H9 (cell line): ENCODE data around the gene MICU1. TPM values are rescaled to one million over a fixed set of nuclear protein-coding genes. Genes with fewer than 3 reads are reported as not detected.
A peak's percentile ranks its signal among the peaks of the same experiment; 100 is the strongest.

Source experiments
- DNase-seq: peaks from one replicate; pipeline ENCODE4 v3.0.0-alpha.2; 2017
- H2AFZ ChIP-seq: one replicate; pipeline ENCODE4 v1.6.1; 2013; ENCODE audit warnings: mild to moderate bottlenecking, low read length, control low read depth, moderate library complexity
- H2AK5ac ChIP-seq: 2 replicates; pipeline ENCODE4 v1.6.1; 2013; ENCODE audit warnings: low read length, control low read depth, mixed read lengths; ENCODE audit not compliant: insufficient read length
- H2BK120ac ChIP-seq: one replicate; pipeline ENCODE4 v1.6.1; 2013; ENCODE audit warnings: low read depth, mild to moderate bottlenecking, low read length, control low read depth, inconsistent platforms; ENCODE audit not compliant: poor library complexity, severe bottlenecking
- H2BK12ac ChIP-seq: 2 replicates; pipeline ENCODE4 v1.6.1; 2013; ENCODE audit warnings: low read length, control low read depth, mixed read lengths, low read depth; ENCODE audit not compliant: insufficient read length
- H2BK15ac ChIP-seq: 2 replicates; pipeline ENCODE4 v1.6.1; 2013; ENCODE audit warnings: low read depth, low read length, control low read depth
- H2BK20ac ChIP-seq: one replicate; pipeline ENCODE4 v1.6.1; 2013; ENCODE audit warnings: low read depth, mild to moderate bottlenecking, low read length, control low read depth, inconsistent platforms; ENCODE audit not compliant: poor library complexity, severe bottlenecking
- H2BK5ac ChIP-seq: 2 replicates; pipeline ENCODE4 v1.6.1; 2013; ENCODE audit warnings: low read length, control low read depth, mixed read lengths; ENCODE audit not compliant: insufficient read length
- H3K14ac ChIP-seq: 2 replicates; pipeline ENCODE4 v1.6.1; 2013; ENCODE audit warnings: low read length, control low read depth; ENCODE audit not compliant: insufficient read depth
- H3K18ac ChIP-seq: 2 replicates; pipeline ENCODE4 v1.6.1; 2013; ENCODE audit warnings: low read depth, mild to moderate bottlenecking, mixed read lengths, low read length, control low read depth; ENCODE audit not compliant: insufficient read length
- H3K23ac ChIP-seq: 2 replicates; pipeline ENCODE4 v1.6.1; 2013; ENCODE audit warnings: low read length, control low read depth, mixed read lengths, low read depth; ENCODE audit not compliant: insufficient read length
- H3K23me2 ChIP-seq: 2 replicates; pipeline ENCODE4 v1.6.1; 2013; ENCODE audit warnings: low read depth, mild to moderate bottlenecking, mixed read lengths, low read length, control low read depth; ENCODE audit not compliant: insufficient read length, poor library complexity, severe bottlenecking
- H3K27ac ChIP-seq: 2 replicates; pipeline ENCODE4 v1.5.1; 2013; ENCODE audit warnings: low read length, control low read depth, mixed read lengths, low read depth; ENCODE audit not compliant: insufficient read length
- H3K27me3 ChIP-seq: 2 replicates; pipeline ENCODE4 v1.6.1; 2013; ENCODE audit warnings: low read length, control low read depth, inconsistent platforms; ENCODE audit not compliant: insufficient read depth
- H3K4ac ChIP-seq: 2 replicates; pipeline ENCODE4 v1.6.1; 2013; ENCODE audit warnings: low read depth, mild to moderate bottlenecking, control low read depth, inconsistent platforms, low read length, moderate library complexity
- H3K4me1 ChIP-seq: 2 replicates; pipeline ENCODE4 v1.6.1; 2013; ENCODE audit warnings: low read length, control low read depth, inconsistent platforms; ENCODE audit not compliant: insufficient read depth
- H3K4me2 ChIP-seq: 2 replicates; pipeline ENCODE4 v1.6.1; 2013; ENCODE audit warnings: low read length, control low read depth, mixed read lengths; ENCODE audit not compliant: insufficient read length, insufficient read depth
- H3K56ac ChIP-seq: 2 replicates; pipeline ENCODE4 v1.6.1; 2013; ENCODE audit warnings: low read depth, mild to moderate bottlenecking, mixed read lengths, low read length, control low read depth; ENCODE audit not compliant: insufficient read length
- H3K79me1 ChIP-seq: 2 replicates; pipeline ENCODE4 v1.6.1; 2013; ENCODE audit warnings: low read depth, mild to moderate bottlenecking, moderate library complexity, low read length, control low read depth, inconsistent platforms; ENCODE audit not compliant: insufficient read depth, poor library complexity, severe bottlenecking
- H3K79me2 ChIP-seq: 2 replicates; pipeline ENCODE4 v1.6.1; 2013; ENCODE audit warnings: low read length, control low read depth, inconsistent platforms; ENCODE audit not compliant: insufficient read depth
- H3K9ac ChIP-seq: 2 replicates; pipeline ENCODE4 v1.6.1; 2013; ENCODE audit warnings: low read length, control low read depth, mixed read lengths; ENCODE audit not compliant: insufficient read length; ENCODE audit errors: extremely low read depth
- H3K9me3 ChIP-seq: one replicate; pipeline ENCODE4 v1.6.1; 2013; ENCODE audit warnings: low read depth, low read length, inconsistent platforms; ENCODE audit not compliant: control insufficient read depth
- H3T11ph ChIP-seq: one replicate; pipeline ENCODE4 v1.6.1; 2013; ENCODE audit warnings: mild to moderate bottlenecking, low read length, control low read depth, inconsistent platforms
- H4K20me1 ChIP-seq: one replicate; pipeline ENCODE4 v1.6.1; 2013; ENCODE audit not compliant: control insufficient read depth, insufficient read length, insufficient read depth
- H4K5ac ChIP-seq: 2 replicates; pipeline ENCODE4 v1.6.1; 2013; ENCODE audit warnings: low read depth, mild to moderate bottlenecking, mixed read lengths, low read length, control low read depth; ENCODE audit not compliant: insufficient read length
- H4K8ac ChIP-seq: replicated peaks from 2 replicates; pipeline ENCODE4 v1.6.1; 2013; ENCODE audit warnings: low read length, control low read depth, mixed read lengths, low read depth; ENCODE audit not compliant: insufficient read length
- H4K91ac ChIP-seq: 2 replicates; pipeline ENCODE4 v1.6.1; 2013; ENCODE audit warnings: low read depth, mild to moderate bottlenecking, moderate library complexity, mixed read lengths, low read length, control low read depth; ENCODE audit not compliant: insufficient read length
- H3K27ac Mint-ChIP-seq, 3 experiments: 2 replicates in 2 of 3; 3 replicates in 1 of 3; pipeline ENCODE4 v1.8.0; 2020 to 2021; ENCODE audit warnings: mixed read lengths in 3 of 3, mild to moderate bottlenecking in 1 of 3, moderate library complexity in 1 of 3
- H3K27me3 Mint-ChIP-seq: 2 replicates; pipeline ENCODE4 v1.8.0; 2021; ENCODE audit warnings: low read depth, mild to moderate bottlenecking, moderate library complexity, mixed read lengths
- H3K36me3 Mint-ChIP-seq, 3 experiments: 2 replicates in 2 of 3; 3 replicates in 1 of 3; pipeline ENCODE4 v1.8.0; 2020 to 2021; ENCODE audit warnings: low read depth in 3 of 3, mixed read lengths in 3 of 3; ENCODE audit not compliant: insufficient read depth in 1 of 3
- H3K4me1 Mint-ChIP-seq, 2 experiments: 2 replicates each; pipeline ENCODE4 v1.8.0; 2020; ENCODE audit warnings: mixed read lengths in 2 of 2
- H3K4me3 Mint-ChIP-seq, 2 experiments: 2 replicates in 1 of 2; 3 replicates in 1 of 2; pipeline ENCODE4 v1.8.0; 2020 to 2021; ENCODE audit warnings: mild to moderate bottlenecking in 2 of 2, mixed read lengths in 2 of 2, moderate library complexity in 1 of 2
- H3K9me3 Mint-ChIP-seq, 2 experiments: 2 replicates in 1 of 2; 3 replicates in 1 of 2; pipeline ENCODE4 v1.8.0; 2020; ENCODE audit warnings: mild to moderate bottlenecking in 2 of 2, mixed read lengths in 2 of 2, moderate library complexity in 1 of 2
- WGBS: extraction: QIAGEN DNeasy Blood & Tissue Kit; methylation state at CpG from one replicate; pipeline ENCODE4 v1.1.7; 2013; ENCODE audit warnings: missing lambda C conversion rate, low lambda C conversion rate, mixed read lengths; ENCODE audit not compliant: insufficient read length; ENCODE audit errors: extremely low coverage; 5-methylcytosine and 5-hydroxymethylcytosine counted together
- total RNA-seq: library from RNA; stranded (reverse); gene quantifications from 2 replicates; pipeline ENCODE4 v1.2.1, GENCODE V29; 2021
- TF ChIP-seq, protein P1 (sequence below): fragments of 200-600 bp; sonication (generic); conservative IDR thresholded peaks from 3 replicates; pipeline ENCODE4 v1.8.0; 2021; ENCODE audit warnings: antibody characterized with exemption, mild to moderate bottlenecking

MICU1 gene
- total RNA-seq, 1 experiment from 2014 or later, result 33.2 TPM

DNA sequence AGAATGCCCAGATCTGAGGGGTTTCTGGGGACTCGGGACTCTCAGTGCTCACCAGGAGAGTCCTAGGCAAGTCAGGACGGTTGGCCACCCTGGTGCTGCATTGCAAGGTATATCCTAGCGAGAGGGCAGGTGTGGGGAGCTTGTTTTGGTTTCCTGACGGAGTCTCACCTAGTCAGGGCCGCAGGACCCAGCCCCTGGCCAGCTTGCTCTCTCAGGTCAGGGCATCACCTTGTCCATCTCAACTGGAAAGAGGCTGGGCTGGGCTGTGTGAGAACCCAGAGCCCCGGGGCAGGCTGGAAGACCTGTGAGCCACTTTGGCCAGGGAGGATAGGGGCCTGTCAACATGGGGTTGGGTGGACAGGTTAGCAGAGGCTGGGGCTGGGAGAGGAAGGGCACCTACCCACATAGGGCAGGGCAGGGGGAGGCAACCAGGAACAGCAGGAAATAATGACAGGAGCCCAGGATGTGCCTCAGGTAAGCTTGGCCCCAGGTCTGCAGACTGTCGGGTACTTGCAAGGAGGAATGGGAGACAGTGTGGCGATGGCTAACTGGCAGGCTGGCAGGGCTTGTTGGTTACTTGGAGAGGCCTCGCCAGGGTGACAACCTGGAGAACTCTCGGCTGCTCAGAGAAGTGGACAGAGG is 302.6 kb downstream of the MICU1 start:
- H3K9me3 Mint-ChIP-seq, result no peaks in the 10 kb centered on the region; a peak in 1 of 5 replicates
- no peak overlapping the region for H2AK5ac ChIP-seq
- peaks cover 41 to 52% of the 10 kb centered on the region in 2 experiments for H3K4me1 Mint-ChIP-seq
- no peak overlapping the region for H3K23ac ChIP-seq
- H3K18ac ChIP-seq, result peak overlapping the region; percentile 11
- no peak overlapping the region for H2BK12ac ChIP-seq
- no peak overlapping the region for H2AFZ ChIP-seq
- H3K79me2 ChIP-seq, result no peaks in the 10 kb centered on the region
- H3K9ac ChIP-seq, result no peak overlapping the region
- H3K27ac ChIP-seq, result no peak overlapping the region
- H3K79me1 ChIP-seq, result no peaks in the 10 kb centered on the region
- no CpG with 5 or more reads among the region's 10 CpGs for WGBS
- no peak overlapping the region for H4K91ac ChIP-seq
- DNase-seq, result no peak
- no peak overlapping the region for H2BK20ac ChIP-seq
- H3K4me1 ChIP-seq, result peaks cover 2% of the 10 kb centered on the region; the same call in 1 of the 2 replicates
- no peak overlapping the region for H3K4ac ChIP-seq
- no peaks in the 10 kb centered on the region for H3K9me3 ChIP-seq
- H4K5ac ChIP-seq, result no peak overlapping the region
- H4K8ac ChIP-seq, result no peak overlapping the region
- no peak overlapping the region for H2BK15ac ChIP-seq
- no peak overlapping the region for H3K56ac ChIP-seq
- H3K4me2 ChIP-seq, result no peak overlapping the region
- H4K20me1 ChIP-seq, result no peaks in the 10 kb centered on the region
- H3T11ph ChIP-seq, result no peak overlapping the region
- H2BK5ac ChIP-seq, result no peak overlapping the region
- H3K36me3 Mint-ChIP-seq, result no peaks in the 10 kb centered on the region
- TF ChIP-seq, protein P1, sequence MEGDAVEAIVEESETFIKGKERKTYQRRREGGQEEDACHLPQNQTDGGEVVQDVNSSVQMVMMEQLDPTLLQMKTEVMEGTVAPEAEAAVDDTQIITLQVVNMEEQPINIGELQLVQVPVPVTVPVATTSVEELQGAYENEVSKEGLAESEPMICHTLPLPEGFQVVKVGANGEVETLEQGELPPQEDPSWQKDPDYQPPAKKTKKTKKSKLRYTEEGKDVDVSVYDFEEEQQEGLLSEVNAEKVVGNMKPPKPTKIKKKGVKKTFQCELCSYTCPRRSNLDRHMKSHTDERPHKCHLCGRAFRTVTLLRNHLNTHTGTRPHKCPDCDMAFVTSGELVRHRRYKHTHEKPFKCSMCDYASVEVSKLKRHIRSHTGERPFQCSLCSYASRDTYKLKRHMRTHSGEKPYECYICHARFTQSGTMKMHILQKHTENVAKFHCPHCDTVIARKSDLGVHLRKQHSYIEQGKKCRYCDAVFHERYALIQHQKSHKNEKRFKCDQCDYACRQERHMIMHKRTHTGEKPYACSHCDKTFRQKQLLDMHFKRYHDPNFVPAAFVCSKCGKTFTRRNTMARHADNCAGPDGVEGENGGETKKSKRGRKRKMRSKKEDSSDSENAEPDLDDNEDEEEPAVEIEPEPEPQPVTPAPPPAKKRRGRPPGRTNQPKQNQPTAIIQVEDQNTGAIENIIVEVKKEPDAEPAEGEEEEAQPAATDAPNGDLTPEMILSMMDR, result no peak
- H3K27me3 ChIP-seq, result no peaks in the 10 kb centered on the region
- H3K27me3 Mint-ChIP-seq, result no peaks in the 10 kb centered on the region
- peaks cover 3% of the 10 kb centered on the region for H3K23me2 ChIP-seq
- H3K14ac ChIP-seq, result no peak overlapping the region; the same call in 1 of the 2 replicates
- no peak overlapping the region; a peak in 1 of 7 replicates for H3K27ac Mint-ChIP-seq
- H3K4me3 Mint-ChIP-seq, result no peak overlapping the region; a peak in 1 of 5 replicates
- no peak overlapping the region for H2BK120ac ChIP-seq
